Fibroblast of lung (primary cell): ENCODE results near the gene KIAA1671. TPM values are rescaled to one million over a fixed set of nuclear protein-coding genes. Genes with fewer than 3 reads are reported as not detected.

Experiments
- DNase-seq, 2 donors: peaks; one replicate each; pipeline versions ENCODE4 v3.0.0 to v3.0.0-alpha.2; 2010; ENCODE audit warnings: low read depth in 2 of 2
- H2AFZ ChIP-seq: 2 replicates; pipeline ENCODE4 v1.5.1; 2012; ENCODE audit warnings: low read length, control low read depth, inconsistent platforms
- H3K27ac ChIP-seq: 2 replicates; pipeline ENCODE4 v1.5.1; 2011; ENCODE audit warnings: low read length, control low read depth; ENCODE audit not compliant: insufficient read depth
- H3K27me3 ChIP-seq: 2 replicates; pipeline ENCODE4 v1.5.1; 2011; ENCODE audit warnings: mild to moderate bottlenecking, low read length; ENCODE audit not compliant: control insufficient read depth, insufficient read depth
- H3K36me3 ChIP-seq: 2 replicates; pipeline ENCODE4 v1.5.1; 2011; ENCODE audit warnings: low read length; ENCODE audit not compliant: control insufficient read depth, insufficient read depth
- H3K4me1 ChIP-seq: 2 replicates; pipeline ENCODE4 v1.5.1; 2011; ENCODE audit warnings: low read length; ENCODE audit not compliant: control insufficient read depth, insufficient read depth; ENCODE audit errors: extremely low read depth
- H3K4me2 ChIP-seq: 2 replicates; pipeline ENCODE4 v1.5.1; 2011; ENCODE audit warnings: low read length, control low read depth; ENCODE audit not compliant: insufficient read depth; ENCODE audit errors: extremely low read depth
- H3K4me3 ChIP-seq, 4 experiments: fragments of 200-600 bp in 1 of 4; sonication (generic) in 1 of 4; replicated peaks in 1 of 4; 2 replicates each; pipeline ENCODE4 v1.5.1; 2011 to 2016; ENCODE audit warnings: low read length in 4 of 4, low read depth in 3 of 4, mild to moderate bottlenecking in 3 of 4, control low read depth in 2 of 4, inconsistent platforms in 1 of 4, mixed read lengths in 1 of 4; ENCODE audit not compliant: insufficient read depth in 1 of 4; ENCODE audit errors: control extremely low read depth in 1 of 4
- H3K79me2 ChIP-seq: 2 replicates; pipeline ENCODE4 v1.5.1; 2012; ENCODE audit warnings: mild to moderate bottlenecking, low read length, inconsistent platforms; ENCODE audit not compliant: control insufficient read depth, insufficient read depth
- H3K9ac ChIP-seq: 2 replicates; pipeline ENCODE4 v1.5.1; 2011; ENCODE audit warnings: mild to moderate bottlenecking, low read length, control low read depth; ENCODE audit not compliant: insufficient read depth
- H3K9me3 ChIP-seq: 2 replicates; pipeline ENCODE4 v1.5.1; 2012; ENCODE audit warnings: low read depth, low read length; ENCODE audit not compliant: control insufficient read depth, insufficient read depth
- H4K20me1 ChIP-seq: 2 replicates; pipeline ENCODE4 v1.5.1; 2011; ENCODE audit warnings: low read length; ENCODE audit not compliant: control insufficient read depth, insufficient read depth; ENCODE audit errors: extremely low read depth
- EZH2 ChIP-seq: IDR thresholded peaks from 2 replicates; pipeline ENCODE4 v1.5.1; 2012; ENCODE audit warnings: low read length, control low read depth, mild to moderate bottlenecking; ENCODE audit errors: missing control alignments
- polyA plus RNA-seq, 2 donors: library from polyadenylated mRNA; depleted of rRNA in 1 of 2; stranded (reverse) in 1 of 2; unstranded in 1 of 2; fragments of >200 nt; gene quantifications; 2 replicates each; pipeline ENCODE4 v1.2.1, GENCODE V29; 2011 to 2012; ENCODE audit warnings: missing spikeins in 1 of 2
- total RNA-seq: library from RNA; depleted of rRNA; stranded (reverse); fragments of >200 nt; gene quantifications from 2 replicates; pipeline ENCODE4 v1.2.1, GENCODE V29; 2014
- TF ChIP-seq, protein P1 (sequence below), 2 donors: IDR thresholded peaks in 1 of 2; conservative IDR thresholded peaks in 1 of 2; 1 replicate in 1 of 2; 2 replicates in 1 of 2; pipeline ENCODE4 v1.5.1; 2011 to 2012; ENCODE audit warnings: low read length in 2 of 2, control low read depth in 1 of 2, inconsistent platforms in 1 of 2, low read depth in 1 of 2, mild to moderate bottlenecking in 1 of 2

Gene KIAA1671
- total and polyA plus RNA-seq, 2 donors (not counting 1 experiment from before 2014, with no cell fraction given): 0.34 to 1.3 TPM

DNA sequence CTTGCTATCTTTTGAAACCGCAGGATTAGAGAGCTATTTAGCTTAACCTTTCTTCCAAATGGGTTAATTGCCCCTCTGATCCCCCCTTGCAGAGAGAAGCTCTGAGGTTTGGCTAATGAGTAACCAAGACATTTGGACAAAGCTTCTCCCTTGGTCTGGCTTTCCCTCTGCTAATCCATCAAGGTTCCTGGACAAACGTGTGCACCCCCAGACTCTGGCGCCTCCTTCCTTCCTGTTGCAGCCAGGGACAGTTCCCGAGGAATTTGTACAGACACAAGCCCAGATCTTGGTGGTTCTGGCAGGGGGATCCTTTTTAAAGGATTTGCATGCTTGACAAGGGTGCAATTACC, 1.6 kb downstream of the KIAA1671 start:
- no peaks in the 10 kb centered on the region for H3K36me3 ChIP-seq
- no peak overlapping the region for H3K9ac ChIP-seq
- H2AFZ ChIP-seq: no peak overlapping the region
- DNase-seq: peak in 1 of 2 donors; percentile 38
- H4K20me1 ChIP-seq: no peaks in the 10 kb centered on the region
- no peak overlapping the region for H3K4me3 ChIP-seq
- H3K27me3 ChIP-seq: peaks cover 3% of the 10 kb centered on the region
- no peaks in the 10 kb centered on the region for H3K79me2 ChIP-seq
- TF ChIP-seq, protein P1, sequence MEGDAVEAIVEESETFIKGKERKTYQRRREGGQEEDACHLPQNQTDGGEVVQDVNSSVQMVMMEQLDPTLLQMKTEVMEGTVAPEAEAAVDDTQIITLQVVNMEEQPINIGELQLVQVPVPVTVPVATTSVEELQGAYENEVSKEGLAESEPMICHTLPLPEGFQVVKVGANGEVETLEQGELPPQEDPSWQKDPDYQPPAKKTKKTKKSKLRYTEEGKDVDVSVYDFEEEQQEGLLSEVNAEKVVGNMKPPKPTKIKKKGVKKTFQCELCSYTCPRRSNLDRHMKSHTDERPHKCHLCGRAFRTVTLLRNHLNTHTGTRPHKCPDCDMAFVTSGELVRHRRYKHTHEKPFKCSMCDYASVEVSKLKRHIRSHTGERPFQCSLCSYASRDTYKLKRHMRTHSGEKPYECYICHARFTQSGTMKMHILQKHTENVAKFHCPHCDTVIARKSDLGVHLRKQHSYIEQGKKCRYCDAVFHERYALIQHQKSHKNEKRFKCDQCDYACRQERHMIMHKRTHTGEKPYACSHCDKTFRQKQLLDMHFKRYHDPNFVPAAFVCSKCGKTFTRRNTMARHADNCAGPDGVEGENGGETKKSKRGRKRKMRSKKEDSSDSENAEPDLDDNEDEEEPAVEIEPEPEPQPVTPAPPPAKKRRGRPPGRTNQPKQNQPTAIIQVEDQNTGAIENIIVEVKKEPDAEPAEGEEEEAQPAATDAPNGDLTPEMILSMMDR (conservative IDR thresholded peaks at IDR 0.05 in 1 of 2, IDR thresholded peaks at IDR 0.05 in 1 of 2; ENCODE audit: low read depth in 1 of 2, low read length in 2 of 2): no peak
- no peak overlapping the region for H3K4me2 ChIP-seq
- no peaks in the 10 kb centered on the region for H3K9me3 ChIP-seq
- H3K27ac ChIP-seq: no peak overlapping the region
- peaks cover 2% of the 10 kb centered on the region for H3K4me1 ChIP-seq

DNA sequence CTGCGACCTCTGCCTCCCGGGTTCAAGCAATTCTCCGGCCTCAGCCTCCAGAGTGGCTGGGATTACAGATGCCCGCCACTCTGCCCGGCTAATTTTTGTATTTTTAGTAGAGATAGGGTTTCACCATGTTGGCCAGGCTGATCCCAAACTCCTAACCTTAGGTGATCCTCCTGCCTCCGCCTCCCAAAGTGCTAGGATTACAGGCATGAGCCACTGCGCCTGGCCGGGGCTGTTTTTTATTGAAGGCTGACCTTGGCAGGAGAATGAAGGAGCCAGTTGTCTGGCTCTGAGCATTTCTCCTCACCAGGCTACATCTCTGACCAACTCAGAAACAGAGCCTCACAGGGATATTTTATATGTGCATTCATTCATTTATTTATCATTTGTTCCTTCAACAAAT, 2.3 kb downstream of the KIAA1671 start:
- Histone ChIP-seq H2AFZ (no peak overlapping the region), H3K36me3 (no peaks in the 10 kb centered on the region), H3K4me2 (no peak overlapping the region), H3K4me3 (no peak overlapping the region), H3K9me3 (no peaks in the 10 kb centered on the region), H3K9ac (no peak overlapping the region), H3K27me3 (peaks cover 3% of the 10 kb centered on the region), H4K20me1 (no peaks in the 10 kb centered on the region), H3K27ac (no peak overlapping the region), H3K4me1 (peaks cover 2% of the 10 kb centered on the region), H3K79me2 (no peaks in the 10 kb centered on the region)
- TF ChIP-seq EZH2: no peak
- TF ChIP-seq, protein P1 (conservative IDR thresholded peaks at IDR 0.05 in 1 of 2, IDR thresholded peaks at IDR 0.05 in 1 of 2; ENCODE audit: low read depth in 1 of 2, low read length in 2 of 2): no peak
- DNase-seq: no peak

DNA sequence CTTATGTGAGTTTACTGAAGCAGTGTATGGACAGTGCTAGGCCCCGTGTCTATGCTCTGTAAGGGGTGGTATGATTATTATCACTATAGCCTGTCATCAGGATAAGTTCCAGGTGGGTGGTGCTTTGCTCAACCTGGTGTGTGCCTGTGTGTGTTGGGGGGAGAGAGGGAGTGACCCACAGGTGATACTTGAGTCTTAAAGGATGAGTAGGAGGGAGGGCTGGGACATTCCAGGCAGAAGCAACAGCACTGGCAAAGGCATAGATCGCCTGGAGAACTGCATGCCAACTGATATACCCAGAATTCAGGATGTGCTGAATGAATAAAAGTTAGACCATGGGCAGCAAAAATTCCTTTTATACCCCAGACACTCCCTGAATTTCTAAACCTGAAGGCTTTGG, 4.5 kb downstream of the KIAA1671 start:
- Histone ChIP-seq H3K4me3 (no peak overlapping the region), H3K9me3 (no peaks in the 10 kb centered on the region), H3K36me3 (no peaks in the 10 kb centered on the region), H3K4me1 (peaks cover 2% of the 10 kb centered on the region), H3K27ac (no peak overlapping the region), H3K79me2 (no peaks in the 10 kb centered on the region), H4K20me1 (no peaks in the 10 kb centered on the region), H3K4me2 (no peak overlapping the region), H2AFZ (no peak overlapping the region), H3K9ac (no peak overlapping the region), H3K27me3 (peaks cover 3% of the 10 kb centered on the region)
- DNase-seq: no peak
- TF ChIP-seq EZH2: no peak
- TF ChIP-seq, protein P1 (conservative IDR thresholded peaks at IDR 0.05 in 1 of 2, IDR thresholded peaks at IDR 0.05 in 1 of 2; ENCODE audit: low read depth in 1 of 2, low read length in 2 of 2): no peak
